CD4-positive, alpha-beta T cell (primary cell): ENCODE measurements around the gene PLEKHM2. TPM values are rescaled to one million over a fixed set of nuclear protein-coding genes. Genes with fewer than 3 reads are reported as not detected.

Source experiments
- ATAC-seq: fragments of 200-7000 bp; cut with Tn5 transposase; one replicate; pipeline ENCODE4 v1.10.0; 2022; ENCODE audit warnings: mild to moderate bottlenecking; ENCODE audit not compliant: poor library complexity
- CTCF ChIA-PET: fragments of 350-600 bp; sonication (Branson Sonifier 250); formaldehyde crosslinking; loops from one replicate; lab custom pipeline; 2021; ENCODE audit warnings: antibody characterized with exemption, inconsistent platforms; lab: Charles Lee
- POLR2A ChIA-PET: fragments of 350-600 bp; sonication (Branson Sonifier 250); formaldehyde crosslinking; loops from one replicate; lab custom pipeline; 2021; ENCODE audit warnings: antibody characterized with exemption, inconsistent platforms; lab: Charles Lee
- DNase-seq, 14 experiments: peaks; one replicate each; pipeline ENCODE4 v3.0.0-alpha.2; 2013 to 2020; ENCODE audit warnings: mixed read lengths in 2 of 14
- H3K27ac ChIP-seq, 2 donors: one replicate each; pipeline versions ENCODE4 v1.5.1 to v1.7.0; 2013; ENCODE audit warnings: low read length in 2 of 2, low read depth in 1 of 2, mild to moderate bottlenecking in 1 of 2
- H3K27me3 ChIP-seq, 2 experiments: 1 replicate in 1 of 2; 2 replicates in 1 of 2; pipeline versions ENCODE4 v1.6.1 to v1.7.0; 2013; ENCODE audit warnings: low read length in 2 of 2, control low read depth in 1 of 2, mild to moderate bottlenecking in 1 of 2, moderate library complexity in 1 of 2; ENCODE audit not compliant: insufficient read depth in 2 of 2, control insufficient read depth in 1 of 2
- H3K36me3 ChIP-seq: one replicate; pipeline ENCODE4 v1.6.1; 2013; ENCODE audit warnings: low read length, control low read depth; ENCODE audit not compliant: insufficient read depth
- H3K4me1 ChIP-seq: one replicate; pipeline ENCODE4 v1.6.1; 2013; ENCODE audit warnings: low read length, control low read depth; ENCODE audit not compliant: insufficient read depth
- H3K4me3 ChIP-seq: one replicate; pipeline ENCODE4 v1.5.1; 2013; ENCODE audit warnings: mild to moderate bottlenecking, low read length, moderate library complexity
- H3K9me3 ChIP-seq, 2 experiments: 1 replicate in 1 of 2; 2 replicates in 1 of 2; pipeline versions ENCODE4 v1.6.1 to v1.7.0; 2013; ENCODE audit warnings: low read length in 2 of 2, mild to moderate bottlenecking in 2 of 2, control low read depth in 1 of 2, moderate library complexity in 1 of 2; ENCODE audit not compliant: control insufficient read depth in 1 of 2, insufficient read depth in 1 of 2
- H3K27ac Mint-ChIP-seq: one replicate; pipeline ENCODE4 v1.8.0; 2020; ENCODE audit warnings: mixed read lengths
- H3K27me3 Mint-ChIP-seq: one replicate; pipeline ENCODE4 v1.8.0; 2021; ENCODE audit warnings: mixed read lengths
- H3K36me3 Mint-ChIP-seq: one replicate; pipeline ENCODE4 v1.8.0; 2021; ENCODE audit warnings: low read depth, mixed read lengths
- H3K4me1 Mint-ChIP-seq: one replicate; pipeline ENCODE4 v1.8.0; 2021; ENCODE audit warnings: low read depth, mixed read lengths
- H3K4me3 Mint-ChIP-seq: one replicate; pipeline ENCODE4 v1.8.0; 2020; ENCODE audit warnings: mild to moderate bottlenecking, mixed read lengths
- H3K9me3 Mint-ChIP-seq: one replicate; pipeline ENCODE4 v1.8.0; 2020; ENCODE audit warnings: mixed read lengths
- intact Hi-C, 2 experiments: fragments of 100-400 bp; cut with DNase I in 1 of 2; cut with micrococcal nuclease in 1 of 2; formaldehyde crosslinking; loops; one replicate each; pipeline versions ENCODE4 v1.15.1 to v1.9.0; 2023 to 2025; cut with DNase I, micrococcal nuclease
- total RNA-seq, 174 experiments: library from RNA in 2 of 174; stranded (reverse) in 2 of 174; gene quantifications; one replicate each; pipeline ENCODE4 v1.2.3 and lab custom pipeline; 2021 to 2026
- TF ChIP-seq, protein P1 (sequence below): fragments of 200-600 bp; IDR thresholded peaks from one replicate; pipeline ENCODE4 v1.8.0; 2022; ENCODE audit warnings: antibody characterized with exemption, mild to moderate bottlenecking

PLEKHM2 gene
- total RNA-seq, 2 experiments from 2014 or later = 77.5 to 82.0 TPM

DNA sequence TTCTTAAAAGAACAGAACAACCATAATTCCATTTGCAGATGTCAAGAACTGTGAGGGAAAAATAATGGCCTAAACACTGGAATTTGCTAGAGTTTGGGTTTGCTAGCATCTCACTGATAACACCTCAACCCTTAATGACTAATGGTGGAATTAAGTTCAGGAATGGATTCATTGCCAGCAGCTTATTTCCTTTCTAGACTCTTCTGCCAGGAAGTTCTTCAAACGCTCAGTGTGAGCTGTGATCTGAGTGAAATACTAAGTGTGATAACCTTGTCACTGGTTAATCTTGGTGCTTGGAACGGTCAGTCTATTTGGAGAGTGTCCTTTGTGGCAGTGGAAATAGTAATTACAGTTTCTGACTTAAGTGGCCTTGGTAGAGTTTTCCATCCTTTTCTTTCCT, 21.6 kb upstream of the PLEKHM2 start:
- Histone ChIP-seq H3K36me3 (peaks cover 43% of the 10 kb centered on the region), H3K27me3 (no peaks in the 10 kb centered on the region), H3K4me1 (no peaks in the 10 kb centered on the region), H3K9me3 (no peaks in the 10 kb centered on the region), H3K27ac (no peak overlapping the region), H3K4me3 (no peak overlapping the region)
- Mint-ChIP-seq H3K9me3 (no peaks in the 10 kb centered on the region), H3K27ac (no peak overlapping the region), H3K27me3 (no peaks in the 10 kb centered on the region), H3K36me3 (peaks cover 55% of the 10 kb centered on the region), H3K4me1 (no peaks in the 10 kb centered on the region), H3K4me3 (no peak overlapping the region)
- ChIA-PET CTCF (no interaction called here), POLR2A (interaction anchor here (0.6 kb wide), 1 partner anchor 18 kb away, joined by 4 read pairs; no protein-coding TSS in a partner anchor)
- DNase-seq = no peak
- intact Hi-C loops = no loop called here
- TF ChIP-seq, protein P1, sequence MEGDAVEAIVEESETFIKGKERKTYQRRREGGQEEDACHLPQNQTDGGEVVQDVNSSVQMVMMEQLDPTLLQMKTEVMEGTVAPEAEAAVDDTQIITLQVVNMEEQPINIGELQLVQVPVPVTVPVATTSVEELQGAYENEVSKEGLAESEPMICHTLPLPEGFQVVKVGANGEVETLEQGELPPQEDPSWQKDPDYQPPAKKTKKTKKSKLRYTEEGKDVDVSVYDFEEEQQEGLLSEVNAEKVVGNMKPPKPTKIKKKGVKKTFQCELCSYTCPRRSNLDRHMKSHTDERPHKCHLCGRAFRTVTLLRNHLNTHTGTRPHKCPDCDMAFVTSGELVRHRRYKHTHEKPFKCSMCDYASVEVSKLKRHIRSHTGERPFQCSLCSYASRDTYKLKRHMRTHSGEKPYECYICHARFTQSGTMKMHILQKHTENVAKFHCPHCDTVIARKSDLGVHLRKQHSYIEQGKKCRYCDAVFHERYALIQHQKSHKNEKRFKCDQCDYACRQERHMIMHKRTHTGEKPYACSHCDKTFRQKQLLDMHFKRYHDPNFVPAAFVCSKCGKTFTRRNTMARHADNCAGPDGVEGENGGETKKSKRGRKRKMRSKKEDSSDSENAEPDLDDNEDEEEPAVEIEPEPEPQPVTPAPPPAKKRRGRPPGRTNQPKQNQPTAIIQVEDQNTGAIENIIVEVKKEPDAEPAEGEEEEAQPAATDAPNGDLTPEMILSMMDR = no peak
- no peak for ATAC-seq

DNA sequence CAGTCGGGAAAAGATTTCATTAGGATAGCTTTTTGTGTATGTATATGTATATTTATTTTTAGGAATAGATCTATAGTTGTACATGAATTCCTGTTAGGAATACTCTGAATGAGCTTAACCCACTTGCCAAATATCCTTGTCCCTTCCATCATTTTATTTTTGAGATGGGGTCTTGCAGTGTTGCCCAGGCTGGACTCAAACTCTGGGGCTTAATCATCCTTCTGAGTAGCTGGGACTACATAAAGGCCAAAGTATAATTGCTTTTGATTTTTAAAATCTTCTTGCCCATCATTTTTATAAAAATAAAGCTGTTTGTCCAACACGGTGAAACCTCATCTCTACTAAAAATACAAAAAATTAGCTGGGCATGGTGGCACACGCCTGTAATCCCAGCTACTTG, 20.2 kb upstream of the PLEKHM2 start:
- Histone ChIP-seq H3K27me3 (no peaks in the 10 kb centered on the region), H3K4me1 (no peaks in the 10 kb centered on the region), H3K4me3 (no peak overlapping the region), H3K9me3 (no peaks in the 10 kb centered on the region), H3K27ac (no peak overlapping the region), H3K36me3 (peaks cover 37% of the 10 kb centered on the region)
- intact Hi-C loops = no loop called here
- DNase-seq = no peak
- Mint-ChIP-seq H3K4me3 (no peak overlapping the region), H3K36me3 (peaks cover 45% of the 10 kb centered on the region), H3K27me3 (no peaks in the 10 kb centered on the region), H3K27ac (no peak overlapping the region), H3K9me3 (no peaks in the 10 kb centered on the region), H3K4me1 (no peaks in the 10 kb centered on the region)
- TF ChIP-seq, protein P1 = no peak
- POLR2A ChIA-PET = interaction anchor here (0.9 kb wide), 1 partner anchor 34 kb away, joined by 5 read pairs; no protein-coding TSS in a partner anchor
- no peak for ATAC-seq
- CTCF ChIA-PET = interaction anchor here (0.5 to 0.9 kb wide), 2 partner anchors 21 to 698 kb away, joined by 3 read pairs; no protein-coding TSS in a partner anchor

DNA sequence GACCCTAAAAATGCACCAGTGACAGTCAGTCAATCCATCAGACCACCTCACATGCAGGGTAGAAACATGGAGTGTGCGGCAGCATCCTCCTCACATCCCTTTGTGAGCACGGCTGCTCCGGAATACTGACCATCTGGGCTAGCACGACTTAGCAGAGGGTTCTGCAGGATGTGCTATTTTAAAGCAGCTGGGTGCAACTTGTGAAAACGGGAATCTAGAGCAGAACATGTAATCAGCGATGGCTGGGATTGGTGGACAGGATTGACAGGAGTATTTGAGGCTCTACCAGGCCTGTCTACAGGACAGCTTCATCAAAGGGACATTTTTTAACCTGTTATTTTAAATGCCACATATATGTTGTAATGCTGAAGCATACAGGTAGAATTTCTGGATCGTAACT, 16.8 kb upstream of the PLEKHM2 start:
- Mint-ChIP-seq H3K27me3 (no peaks in the 10 kb centered on the region), H3K4me3 (no peak overlapping the region), H3K9me3 (no peaks in the 10 kb centered on the region), H3K27ac (no peak overlapping the region), H3K4me1 (no peaks in the 10 kb centered on the region), H3K36me3 (peaks cover 11% of the 10 kb centered on the region)
- H3K4me3 ChIP-seq = no peak overlapping the region
- no peak overlapping the region for H3K27ac ChIP-seq
- CTCF ChIA-PET = no interaction called here
- H3K36me3 ChIP-seq = peaks cover 4% of the 10 kb centered on the region
- intact Hi-C loops = no loop called here
- TF ChIP-seq, protein P1 = no peak
- H3K27me3 ChIP-seq = no peaks in the 10 kb centered on the region
- POLR2A ChIA-PET = no interaction called here
- ATAC-seq (no peak), DNase-seq (no peak)
- no peaks in the 10 kb centered on the region for H3K9me3 ChIP-seq
- no peaks in the 10 kb centered on the region for H3K4me1 ChIP-seq
